NCI-H1092 treated with DMSO at 0.1 percent for 48 hours (cell line): ENCODE results near the gene DPP10.
"Not testable (repeated sequence)": the region's sequence is repeated elsewhere in the genome, so short reads cannot be mapped to it uniquely, and the experiment has no call there.

Source experiments
- DNase-seq: peaks from one replicate; lab custom pipeline; 2025; lab: John Stamatoyannopoulos, UW

The DPP10 gene

GRCh38 chr2:114962532-114962931 is 520.1 kb downstream of the DPP10 start:
- no peak for DNase-seq

GRCh38 chr2:114968748-114969400 is 526.4 kb downstream of the DPP10 start:
- DNase-seq, result no peak

- DNase-seq, result not testable (repeated sequence)
These were observed 561.9 kb downstream of the DPP10 start for GRCh38 chr2:115004321-115004720.

GRCh38 chr2:115011721-115012120 is 569.3 kb downstream of the DPP10 start:
- no peak for DNase-seq

GRCh38 chr2:115022013-115022412 is 579.6 kb downstream of the DPP10 start:
- not testable (repeated sequence) for DNase-seq

GRCh38 chr2:115034801-115035200 is 592.4 kb downstream of the DPP10 start:
- no peak for DNase-seq

GRCh38 chr2:115036818-115037217 is 594.4 kb downstream of the DPP10 start:
- no peak for DNase-seq

GRCh38 chr2:115057473-115057872 is 615.0 kb downstream of the DPP10 start:
- no peak for DNase-seq

GRCh38 chr2:115070002-115070401 is 627.6 kb downstream of the DPP10 start:
- DNase-seq, result no peak

- DNase-seq, result no peak
These were observed 629.1 kb downstream of the DPP10 start for GRCh38 chr2:115071534-115071933.

- no peak for DNase-seq
These were observed 633.4 kb downstream of the DPP10 start for GRCh38 chr2:115075800-115076199.

- DNase-seq, result no peak
These were observed 635.2 kb downstream of the DPP10 start for GRCh38 chr2:115077626-115078025.

GRCh38 chr2:115083225-115083624 is 640.8 kb downstream of the DPP10 start:
- no peak for DNase-seq

- no peak for DNase-seq
These were observed 641.3 kb downstream of the DPP10 start for GRCh38 chr2:115083711-115084110.

GRCh38 chr2:115084446-115084845 is 642.0 kb downstream of the DPP10 start:
- DNase-seq, result no peak

GRCh38 chr2:115086051-115086620 is 643.7 kb downstream of the DPP10 start:
- DNase-seq, result not testable (repeated sequence)

GRCh38 chr2:115094441-115094840 is 652.0 kb downstream of the DPP10 start:
- no peak for DNase-seq

- no peak for DNase-seq
These were observed 663.5 kb downstream of the DPP10 start for GRCh38 chr2:115105966-115106365.

GRCh38 chr2:115115135-115115534 is 672.7 kb downstream of the DPP10 start:
- DNase-seq, result no peak

GRCh38 chr2:115118306-115118705 is 675.9 kb downstream of the DPP10 start:
- DNase-seq, result no peak

- no peak for DNase-seq
These were observed 676.6 kb downstream of the DPP10 start for GRCh38 chr2:115119086-115119485.

- no peak for DNase-seq
These were observed 680.3 kb downstream of the DPP10 start for GRCh38 chr2:115122701-115123100.

- no peak for DNase-seq
These were observed 682.4 kb downstream of the DPP10 start for GRCh38 chr2:115124817-115125216.

- DNase-seq, result no peak
These were observed 687.1 kb downstream of the DPP10 start for GRCh38 chr2:115129536-115129935.
